ENCODE data around the gene CCDC80.

The CCDC80 gene

DNA sequence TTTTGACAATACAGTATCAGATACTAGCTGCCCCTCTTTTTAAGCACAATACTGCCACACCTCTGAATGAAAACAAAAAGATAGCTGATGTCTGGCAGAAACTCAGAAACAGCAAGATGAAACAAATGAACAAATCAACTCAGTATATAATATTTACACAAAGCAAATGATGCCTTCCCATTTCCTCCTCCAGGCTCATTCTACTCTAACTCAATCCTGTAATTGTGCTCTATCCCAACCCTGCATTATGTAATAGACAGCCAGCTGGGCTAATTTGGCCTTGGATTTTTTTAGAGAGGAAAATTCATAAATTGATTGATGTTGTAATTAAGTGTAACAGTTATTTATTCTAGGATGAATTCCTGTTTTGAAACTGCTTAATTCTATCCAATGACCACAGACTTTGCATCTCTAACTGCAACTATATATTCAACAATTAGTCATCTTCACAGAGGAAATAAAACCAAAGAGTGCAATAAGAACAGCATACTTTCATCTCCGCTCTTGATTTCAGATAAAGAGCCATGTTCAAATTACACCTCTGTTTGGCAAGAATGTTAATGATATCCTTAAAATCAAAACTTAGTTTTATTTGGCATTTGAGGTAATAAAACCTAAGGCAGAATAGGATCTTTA is 85.3 kb downstream of the CCDC80 start:
- Histone ChIP-seq H3K4me1 (ENCODE audit: control insufficient read depth, insufficient read depth, low read length) (peaks cover 2% of the 10 kb centered on the region; the same call in 1 of the 2 replicates), H3K9me3 (ENCODE audit: control insufficient read depth, insufficient read depth, low read depth, low read length) (no peaks in the 10 kb centered on the region), H3K4me3 (ENCODE audit: low read depth, low read length) (no peak overlapping the region), H3K36me3 (ENCODE audit: control insufficient read depth in 2 of 2, insufficient read depth in 1 of 2, low read length in 2 of 2) (peaks cover 0 to 10% of the 10 kb centered on the region in 2 experiments; a peak in 2 of 3 replicates), H3K27ac (ENCODE audit: extremely low read depth, low read depth, low read length) (no peak overlapping the region)
- ChIA-PET CTCF (interaction anchor here (0.6 kb wide), 1 partner anchor 43 kb away, joined by 3 read pairs; no protein-coding TSS in a partner anchor), POLR2A (no interaction called here)
- TF ChIP-seq ZNF433 (tag by site-specific recombination; IDR thresholded peaks at IDR 0.05; ENCODE audit: low read depth) (no peak), ZNF530 (tag by site-specific recombination; IDR thresholded peaks at IDR 0.05; ENCODE audit: low read depth) (no peak), SCRT1 (tag by site-specific recombination; IDR thresholded peaks at IDR 0.05; ENCODE audit: borderline replicate concordance) (no peak), ZNF248 (tag by site-specific recombination; IDR thresholded peaks at IDR 0.05) (no peak), ZNF555 (tag by site-specific recombination; conservative IDR thresholded peaks at IDR 0.05) (no peak), YY1 (tag by site-specific recombination; IDR thresholded peaks at IDR 0.05) (no peak), ZNF677 (tag by site-specific recombination; IDR thresholded peaks at IDR 0.05) (peak; percentile 87), KLF1 (tag by site-specific recombination; IDR thresholded peaks at IDR 0.05) (no peak), ZNF791 (tag by site-specific recombination; IDR thresholded peaks at IDR 0.05) (no peak), ZIC2 (tag by site-specific recombination; IDR thresholded peaks at IDR 0.05) (no peak), ZNF792 (tag by site-specific recombination; IDR thresholded peaks at IDR 0.05) (no peak), KLF16 (tag by site-specific recombination; IDR thresholded peaks at IDR 0.05) (no peak), ZNF843 (tag by site-specific recombination; IDR thresholded peaks at IDR 0.05) (peak; percentile 59; the same call in 1 of the 2 replicates), ZNF19 (tag by site-specific recombination; IDR thresholded peaks at IDR 0.05; ENCODE audit: low read depth) (no peak), ZNF404 (tag by site-specific recombination; IDR thresholded peaks at IDR 0.05) (no peak), TCF7L2 (IDR thresholded peaks at IDR 0.05; ENCODE audit: borderline replicate concordance, low read depth, low read length) (no peak), ZXDB (tag by site-specific recombination; IDR thresholded peaks at IDR 0.05) (no peak), SP7 (tag by site-specific recombination; IDR thresholded peaks at IDR 0.05) (peak; percentile 93), MEIS1 (CRISPR knock-in tag; IDR thresholded peaks at IDR 0.05; ENCODE audit: borderline replicate concordance) (no peak), ZNF274 (IDR thresholded peaks at IDR 0.05; ENCODE audit: low read length) (no peak), ZNF274 (tag by site-specific recombination; IDR thresholded peaks at IDR 0.05; ENCODE audit: borderline replicate concordance) (no peak), ZNF837 (tag by site-specific recombination; IDR thresholded peaks at IDR 0.05) (no peak), OSR2 (tag by site-specific recombination; IDR thresholded peaks at IDR 0.05) (peak; percentile 13; the same call in 1 of the 2 replicates), ZBTB17 (tag by site-specific recombination; IDR thresholded peaks at IDR 0.05) (0 out of 2 replicates have a peak, but pooled peaks have one; percentile 24), ZNF140 (tag by site-specific recombination; IDR thresholded peaks at IDR 0.05) (no peak), SP3 (tag by site-specific recombination; IDR thresholded peaks at IDR 0.05) (no peak)
- TF ChIP-seq, protein P1, sequence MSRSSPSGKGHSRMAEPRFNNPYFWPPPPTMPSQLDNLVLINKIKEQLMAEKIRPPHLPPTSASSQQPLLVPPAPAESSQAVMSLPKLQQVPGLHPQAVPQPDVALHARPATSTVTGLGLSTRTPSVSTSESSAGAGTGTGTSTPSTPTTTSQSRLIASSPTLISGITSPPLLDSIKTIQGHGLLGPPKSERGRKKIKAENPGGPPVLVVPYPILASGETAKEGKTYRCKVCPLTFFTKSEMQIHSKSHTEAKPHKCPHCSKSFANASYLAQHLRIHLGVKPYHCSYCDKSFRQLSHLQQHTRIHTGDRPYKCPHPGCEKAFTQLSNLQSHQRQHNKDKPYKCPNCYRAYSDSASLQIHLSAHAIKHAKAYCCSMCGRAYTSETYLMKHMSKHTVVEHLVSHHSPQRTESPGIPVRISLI (tag by site-specific recombination; IDR thresholded peaks at IDR 0.05), result no peak
- TF ChIP-seq, protein P2, sequence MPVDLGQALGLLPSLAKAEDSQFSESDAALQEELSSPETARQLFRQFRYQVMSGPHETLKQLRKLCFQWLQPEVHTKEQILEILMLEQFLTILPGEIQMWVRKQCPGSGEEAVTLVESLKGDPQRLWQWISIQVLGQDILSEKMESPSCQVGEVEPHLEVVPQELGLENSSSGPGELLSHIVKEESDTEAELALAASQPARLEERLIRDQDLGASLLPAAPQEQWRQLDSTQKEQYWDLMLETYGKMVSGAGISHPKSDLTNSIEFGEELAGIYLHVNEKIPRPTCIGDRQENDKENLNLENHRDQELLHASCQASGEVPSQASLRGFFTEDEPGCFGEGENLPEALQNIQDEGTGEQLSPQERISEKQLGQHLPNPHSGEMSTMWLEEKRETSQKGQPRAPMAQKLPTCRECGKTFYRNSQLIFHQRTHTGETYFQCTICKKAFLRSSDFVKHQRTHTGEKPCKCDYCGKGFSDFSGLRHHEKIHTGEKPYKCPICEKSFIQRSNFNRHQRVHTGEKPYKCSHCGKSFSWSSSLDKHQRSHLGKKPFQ (tag by site-specific recombination; IDR thresholded peaks at IDR 0.05), result no peak
- TF ChIP-seq, protein P3, sequence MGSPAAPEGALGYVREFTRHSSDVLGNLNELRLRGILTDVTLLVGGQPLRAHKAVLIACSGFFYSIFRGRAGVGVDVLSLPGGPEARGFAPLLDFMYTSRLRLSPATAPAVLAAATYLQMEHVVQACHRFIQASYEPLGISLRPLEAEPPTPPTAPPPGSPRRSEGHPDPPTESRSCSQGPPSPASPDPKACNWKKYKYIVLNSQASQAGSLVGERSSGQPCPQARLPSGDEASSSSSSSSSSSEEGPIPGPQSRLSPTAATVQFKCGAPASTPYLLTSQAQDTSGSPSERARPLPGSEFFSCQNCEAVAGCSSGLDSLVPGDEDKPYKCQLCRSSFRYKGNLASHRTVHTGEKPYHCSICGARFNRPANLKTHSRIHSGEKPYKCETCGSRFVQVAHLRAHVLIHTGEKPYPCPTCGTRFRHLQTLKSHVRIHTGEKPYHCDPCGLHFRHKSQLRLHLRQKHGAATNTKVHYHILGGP (tag by site-specific recombination; IDR thresholded peaks at IDR 0.05), result no peak
- TF ChIP-seq, protein P4, sequence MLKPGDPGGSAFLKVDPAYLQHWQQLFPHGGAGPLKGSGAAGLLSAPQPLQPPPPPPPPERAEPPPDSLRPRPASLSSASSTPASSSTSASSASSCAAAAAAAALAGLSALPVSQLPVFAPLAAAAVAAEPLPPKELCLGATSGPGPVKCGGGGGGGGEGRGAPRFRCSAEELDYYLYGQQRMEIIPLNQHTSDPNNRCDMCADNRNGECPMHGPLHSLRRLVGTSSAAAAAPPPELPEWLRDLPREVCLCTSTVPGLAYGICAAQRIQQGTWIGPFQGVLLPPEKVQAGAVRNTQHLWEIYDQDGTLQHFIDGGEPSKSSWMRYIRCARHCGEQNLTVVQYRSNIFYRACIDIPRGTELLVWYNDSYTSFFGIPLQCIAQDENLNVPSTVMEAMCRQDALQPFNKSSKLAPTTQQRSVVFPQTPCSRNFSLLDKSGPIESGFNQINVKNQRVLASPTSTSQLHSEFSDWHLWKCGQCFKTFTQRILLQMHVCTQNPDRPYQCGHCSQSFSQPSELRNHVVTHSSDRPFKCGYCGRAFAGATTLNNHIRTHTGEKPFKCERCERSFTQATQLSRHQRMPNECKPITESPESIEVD (tag by site-specific recombination; IDR thresholded peaks at IDR 0.05), result peak; percentile 81
- TF ChIP-seq, protein P5, sequence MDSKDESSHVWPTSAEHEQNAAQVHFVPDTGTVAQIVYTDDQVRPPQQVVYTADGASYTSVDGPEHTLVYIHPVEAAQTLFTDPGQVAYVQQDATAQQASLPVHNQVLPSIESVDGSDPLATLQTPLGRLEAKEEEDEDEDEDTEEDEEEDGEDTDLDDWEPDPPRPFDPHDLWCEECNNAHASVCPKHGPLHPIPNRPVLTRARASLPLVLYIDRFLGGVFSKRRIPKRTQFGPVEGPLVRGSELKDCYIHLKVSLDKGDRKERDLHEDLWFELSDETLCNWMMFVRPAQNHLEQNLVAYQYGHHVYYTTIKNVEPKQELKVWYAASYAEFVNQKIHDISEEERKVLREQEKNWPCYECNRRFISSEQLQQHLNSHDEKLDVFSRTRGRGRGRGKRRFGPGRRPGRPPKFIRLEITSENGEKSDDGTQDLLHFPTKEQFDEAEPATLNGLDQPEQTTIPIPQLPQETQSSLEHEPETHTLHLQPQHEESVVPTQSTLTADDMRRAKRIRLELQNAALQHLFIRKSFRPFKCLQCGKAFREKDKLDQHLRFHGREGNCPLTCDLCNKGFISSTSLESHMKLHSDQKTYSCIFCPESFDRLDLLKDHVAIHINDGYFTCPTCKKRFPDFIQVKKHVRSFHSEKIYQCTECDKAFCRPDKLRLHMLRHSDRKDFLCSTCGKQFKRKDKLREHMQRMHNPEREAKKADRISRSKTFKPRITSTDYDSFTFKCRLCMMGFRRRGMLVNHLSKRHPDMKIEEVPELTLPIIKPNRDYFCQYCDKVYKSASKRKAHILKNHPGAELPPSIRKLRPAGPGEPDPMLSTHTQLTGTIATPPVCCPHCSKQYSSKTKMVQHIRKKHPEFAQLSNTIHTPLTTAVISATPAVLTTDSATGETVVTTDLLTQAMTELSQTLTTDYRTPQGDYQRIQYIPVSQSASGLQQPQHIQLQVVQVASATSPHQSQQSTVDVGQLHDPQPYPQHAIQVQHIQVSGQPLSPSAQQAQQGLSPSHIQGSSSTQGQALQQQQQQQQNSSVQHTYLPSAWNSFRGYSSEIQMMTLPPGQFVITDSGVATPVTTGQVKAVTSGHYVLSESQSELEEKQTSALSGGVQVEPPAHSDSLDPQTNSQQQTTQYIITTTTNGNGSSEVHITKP (tag by site-specific recombination; IDR thresholded peaks at IDR 0.05), result no peak
